Upper lobe of left lung (tissue), 6 donors: ENCODE results near the gene MEX3D. TPM values are rescaled to one million over a fixed set of nuclear protein-coding genes. Genes with fewer than 3 reads are reported as not detected.
A peak's percentile ranks its signal among the peaks of the same experiment; 100 is the strongest.

Experiments used
- ATAC-seq, 2 donors: fragments of 200-7000 bp; cut with Tn5 transposase; one replicate each; pipeline ENCODE4 v1.9.1; 2022; ENCODE audit warnings: mild to moderate bottlenecking in 2 of 2, moderate library complexity in 2 of 2; ENCODE audit not compliant: low FRiP score in 2 of 2
- DNase-seq, 2 donors: peaks; one replicate each; pipeline ENCODE4 v3.0.0-alpha.2; 2019 to 2020
- H3K27ac ChIP-seq, 4 donors: fragments of 200-600 bp; sonication (generic); one replicate each; pipeline ENCODE4 v1.5.1; 2016 to 2019
- H3K27me3 ChIP-seq, 4 donors: fragments of 200-600 bp; sonication (generic); one replicate each; pipeline ENCODE4 v1.5.1; 2017 to 2019
- H3K36me3 ChIP-seq, 4 donors: fragments of 200-600 bp; sonication (generic); one replicate each; pipeline ENCODE4 v1.5.1; 2016 to 2019
- H3K4me1 ChIP-seq, 4 donors: fragments of 200-600 bp; sonication (generic); one replicate each; pipeline ENCODE4 v1.5.1; 2018 to 2019
- H3K4me3 ChIP-seq, 4 donors: fragments of 200-600 bp; sonication (generic); one replicate each; pipeline ENCODE4 v1.5.1; 2017 to 2019; ENCODE audit warnings: mild to moderate bottlenecking in 2 of 4, moderate library complexity in 1 of 4
- H3K9me3 ChIP-seq, 4 donors: fragments of 200-600 bp; sonication (generic); one replicate each; pipeline ENCODE4 v1.5.1; 2018 to 2019
- EP300 ChIP-seq, 4 donors: sonication (generic); formaldehyde crosslinking; IDR thresholded peaks; one replicate each; pipeline ENCODE4 v1.5.1; 2017; ENCODE audit warnings: antibody characterized with exemption in 4 of 4, control low read depth in 2 of 4
- POLR2A ChIP-seq, 4 donors: fragments of 450-650 bp; IDR thresholded peaks; one replicate each; pipeline ENCODE4 v1.5.1; 2016 to 2017; ENCODE audit warnings: antibody characterized with exemption in 4 of 4, mild to moderate bottlenecking in 2 of 4
- POLR2AphosphoS5 ChIP-seq, 2 donors: sonication (generic); formaldehyde crosslinking; IDR thresholded peaks; one replicate each; pipeline ENCODE4 v1.5.1; 2017; ENCODE audit warnings: antibody characterized with exemption in 2 of 2
- WGBS, 2 donors: methylation state at CpG; one replicate each; pipeline ENCODE4 v1.1.5; 2017 to 2018; 5-methylcytosine and 5-hydroxymethylcytosine counted together
- total RNA-seq, 6 donors: library from RNA; depleted of rRNA in 4 of 6; stranded (reverse); fragments of >200 nt in 4 of 6; gene quantifications; one replicate each; pipeline versions ENCODE4 v1.1.0 to v1.2.1, GENCODE V29; 2016 to 2021
- TF ChIP-seq, protein P1 (sequence below), 6 experiments: fragments of 450-650 bp in 4 of 6; fragments of 200-600 bp in 2 of 6; sonication (generic) in 2 of 6; IDR thresholded peaks; one replicate each; pipeline ENCODE4 v1.5.1; 2016 to 2019; ENCODE audit warnings: antibody characterized with exemption in 6 of 6
- donor health status: DM: no; HTN: no; CAD: no; lungs with moderate emphysema.
- donor health status: DM: no; HTN: yes; CAD: no; lungs with severe emphysema.

MEX3D gene
- total RNA-seq, 6 donors from 2014 or later = 18.0 to 43.7 (median 26.5) TPM

DNA sequence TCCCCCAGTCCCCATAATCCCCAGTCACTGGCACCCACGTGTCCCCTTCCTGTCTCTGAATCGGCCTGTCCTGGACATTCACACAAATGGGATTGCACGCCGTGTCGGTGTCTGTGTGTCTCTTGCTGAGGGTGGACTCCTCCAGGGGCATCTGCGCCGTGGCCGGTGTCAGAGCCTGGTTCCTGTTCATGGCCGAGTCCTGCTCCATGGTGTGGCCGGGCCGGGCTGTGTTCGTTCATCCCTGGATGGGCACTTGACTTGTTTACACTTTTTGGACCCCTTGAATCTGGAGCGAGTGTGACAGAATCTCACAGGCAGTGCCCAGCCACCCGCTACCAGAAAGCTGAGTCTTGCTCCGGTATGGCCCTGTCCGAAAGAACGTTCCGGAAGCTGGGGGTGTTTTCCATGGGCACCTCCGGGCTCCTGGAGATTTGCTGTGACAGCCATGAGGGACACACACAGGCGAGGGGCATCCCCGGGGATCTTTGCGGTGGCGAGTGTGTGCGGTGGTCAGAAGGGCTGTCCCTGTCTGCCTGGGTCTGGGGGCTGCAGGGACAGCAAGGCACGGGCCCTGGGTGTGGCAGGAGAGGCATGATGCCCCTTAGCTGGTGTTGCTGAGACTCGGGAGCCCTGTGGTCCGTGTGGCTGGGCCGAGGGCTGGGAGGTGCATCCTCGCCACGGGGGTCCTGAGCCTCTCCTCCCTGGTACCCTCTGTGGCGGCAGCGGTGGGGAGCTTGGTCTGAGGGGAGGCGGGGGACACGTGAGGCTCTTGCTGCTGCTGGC lies 6.4 kb upstream of the MEX3D start:
- ATAC-seq (no peak), DNase-seq (peak in 1 of 2 donors; percentile 70)
- Histone ChIP-seq H3K36me3 (peaks cover 3 to 34% (median 31%) of the 10 kb centered on the region in 4 donors), H3K27ac (no peak overlapping the region), H3K4me1 (no peaks in the 10 kb centered on the region), H3K9me3 (no peaks in the 10 kb centered on the region), H3K27me3 (no peaks in the 10 kb centered on the region), H3K4me3 (no peak overlapping the region)
- TF ChIP-seq POLR2AphosphoS5 (IDR thresholded peaks at IDR 0.05) (no peak), EP300 (IDR thresholded peaks at IDR 0.05) (no peak), POLR2A (IDR thresholded peaks at IDR 0.05) (no peak)
- TF ChIP-seq, protein P1, sequence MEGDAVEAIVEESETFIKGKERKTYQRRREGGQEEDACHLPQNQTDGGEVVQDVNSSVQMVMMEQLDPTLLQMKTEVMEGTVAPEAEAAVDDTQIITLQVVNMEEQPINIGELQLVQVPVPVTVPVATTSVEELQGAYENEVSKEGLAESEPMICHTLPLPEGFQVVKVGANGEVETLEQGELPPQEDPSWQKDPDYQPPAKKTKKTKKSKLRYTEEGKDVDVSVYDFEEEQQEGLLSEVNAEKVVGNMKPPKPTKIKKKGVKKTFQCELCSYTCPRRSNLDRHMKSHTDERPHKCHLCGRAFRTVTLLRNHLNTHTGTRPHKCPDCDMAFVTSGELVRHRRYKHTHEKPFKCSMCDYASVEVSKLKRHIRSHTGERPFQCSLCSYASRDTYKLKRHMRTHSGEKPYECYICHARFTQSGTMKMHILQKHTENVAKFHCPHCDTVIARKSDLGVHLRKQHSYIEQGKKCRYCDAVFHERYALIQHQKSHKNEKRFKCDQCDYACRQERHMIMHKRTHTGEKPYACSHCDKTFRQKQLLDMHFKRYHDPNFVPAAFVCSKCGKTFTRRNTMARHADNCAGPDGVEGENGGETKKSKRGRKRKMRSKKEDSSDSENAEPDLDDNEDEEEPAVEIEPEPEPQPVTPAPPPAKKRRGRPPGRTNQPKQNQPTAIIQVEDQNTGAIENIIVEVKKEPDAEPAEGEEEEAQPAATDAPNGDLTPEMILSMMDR (IDR thresholded peaks at IDR 0.05) = no peak
- WGBS, 2 donors = 83 to 88% methylated on average over 19 to 34 of the region's 34 CpGs

DNA sequence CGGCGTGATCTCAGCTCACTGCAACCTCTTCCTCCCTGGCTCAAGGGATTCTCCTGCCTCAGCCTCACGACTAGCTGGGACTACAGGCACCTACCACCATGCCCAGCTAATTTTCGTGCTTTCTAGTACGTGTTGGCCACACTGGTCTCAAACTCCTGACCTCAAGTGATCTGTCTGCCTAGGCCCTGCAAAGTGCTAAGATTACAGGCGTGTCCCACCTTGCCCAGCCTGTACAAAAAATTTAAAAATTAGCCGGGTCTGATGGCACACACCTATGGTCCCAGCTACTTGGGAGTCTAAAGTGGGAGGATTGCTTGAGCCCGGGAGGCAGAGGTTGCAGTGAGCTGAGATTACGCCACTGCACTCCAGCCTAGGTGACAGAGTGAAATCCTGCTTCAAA lies 4.7 kb upstream of the MEX3D start:
- no peaks in the 10 kb centered on the region for H3K9me3 ChIP-seq
- H3K27ac ChIP-seq = no peak overlapping the region
- DNase-seq = no peak
- no peak for ATAC-seq
- 75 to 76% methylated on average over 9 of the region's 9 CpGs for WGBS, 2 donors
- H3K36me3 ChIP-seq = peaks cover 0 to 18% (median 17%) of the 10 kb centered on the region in 4 donors
- peaks cover 4 to 8% (median 5%) of the 10 kb centered on the region in 4 donors for H3K4me1 ChIP-seq
- H3K27me3 ChIP-seq = no peaks in the 10 kb centered on the region
- TF ChIP-seq, protein P1 (IDR thresholded peaks at IDR 0.05) = no peak
- TF ChIP-seq POLR2AphosphoS5 (IDR thresholded peaks at IDR 0.05) = no peak
- TF ChIP-seq POLR2A (IDR thresholded peaks at IDR 0.05) = no peak
- TF ChIP-seq EP300 (IDR thresholded peaks at IDR 0.05) = no peak
- H3K4me3 ChIP-seq = no peak overlapping the region

- TF ChIP-seq, protein P1 (IDR thresholded peaks at IDR 0.05) = no peak
- TF ChIP-seq EP300 (IDR thresholded peaks at IDR 0.05) = no peak
- TF ChIP-seq POLR2AphosphoS5 (IDR thresholded peaks at IDR 0.05) = no peak
- no peak for TF ChIP-seq POLR2A (IDR thresholded peaks at IDR 0.05)
- H3K27ac ChIP-seq = no peak overlapping the region
- H3K27me3 ChIP-seq = peaks cover 0 to 9% (median 0%) of the 10 kb centered on the region in 4 donors
- peaks cover 0 to 3% (median 2%) of the 10 kb centered on the region in 4 donors for H3K36me3 ChIP-seq
- no peak overlapping the region for H3K4me3 ChIP-seq
- no peaks in the 10 kb centered on the region for H3K9me3 ChIP-seq
- ATAC-seq (no peak), DNase-seq (no peak)
- WGBS, 2 donors = 95 to 96% methylated on average over 12 of the region's 12 CpGs
- peaks cover 6 to 20% (median 9%) of the 10 kb centered on the region in 4 donors for H3K4me1 ChIP-seq
These were observed 3.2 kb upstream of the MEX3D start for GRCh38 chr19:1571358-1571757.

DNA sequence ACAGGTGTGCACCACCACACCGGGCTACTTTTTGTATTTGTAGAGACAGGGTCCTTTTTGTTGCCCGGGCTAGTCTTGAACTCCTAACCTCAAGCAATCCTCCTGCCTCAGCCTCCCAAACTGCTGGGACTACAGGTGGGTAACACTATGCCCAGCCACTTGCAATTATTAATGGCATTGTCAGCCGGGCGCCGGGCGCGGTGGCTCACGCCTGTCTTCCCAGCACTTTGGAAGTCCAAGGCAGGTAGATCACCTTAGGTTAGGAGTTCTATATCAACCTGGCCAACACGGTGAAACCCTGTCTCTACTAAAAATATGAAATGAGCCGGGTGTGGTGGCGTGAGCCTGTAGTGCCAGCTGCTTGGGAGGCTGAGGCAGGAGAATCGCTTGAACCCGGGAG lies 2.7 kb upstream of the MEX3D start:
- no peak for ATAC-seq
- peak in 1 of 2 donors; percentile 75 for DNase-seq
- peaks cover 11 to 25% (median 14%) of the 10 kb centered on the region in 4 donors for H3K4me1 ChIP-seq
- WGBS, 2 donors = 94 to 96% methylated on average over 13 of the region's 13 CpGs
- no peaks in the 10 kb centered on the region for H3K36me3 ChIP-seq
- no peak overlapping the region for H3K27ac ChIP-seq
- H3K4me3 ChIP-seq = no peak overlapping the region
- peaks cover 0 to 10% (median 0%) of the 10 kb centered on the region in 4 donors for H3K27me3 ChIP-seq
- no peaks in the 10 kb centered on the region for H3K9me3 ChIP-seq
- TF ChIP-seq, protein P1 (IDR thresholded peaks at IDR 0.05) = no peak
- TF ChIP-seq POLR2AphosphoS5 (IDR thresholded peaks at IDR 0.05) = no peak
- TF ChIP-seq POLR2A (IDR thresholded peaks at IDR 0.05) = no peak
